GM21619 (cell line): ENCODE data around the gene C16orf78.

ENCODE experiments used
- ATAC-seq: cut with Tn5 transposase; IDR thresholded peaks from one replicate; pipeline ENCODE4 v1.9.1; 2021; ENCODE audit not compliant: unreplicated experiment

C16orf78 gene

DNA sequence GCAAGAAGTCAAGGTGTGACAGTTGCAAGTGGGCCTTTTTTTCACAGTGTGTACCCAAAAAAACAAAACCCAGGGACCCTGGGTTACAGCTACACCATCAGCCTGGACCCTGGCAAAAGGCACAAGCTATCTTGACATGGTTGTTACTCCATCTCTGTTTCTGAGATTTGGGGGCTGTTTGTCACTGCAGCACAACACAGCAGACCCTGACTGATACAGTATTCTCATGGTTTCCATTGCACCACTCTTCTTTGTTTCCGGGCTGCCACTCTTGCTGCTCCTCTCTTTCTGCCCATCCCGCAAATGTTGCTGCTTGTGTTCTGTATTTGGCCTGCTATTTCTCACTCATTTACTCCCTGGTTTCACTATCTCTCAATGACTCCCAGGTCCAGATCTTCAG is 55.2 kb downstream of the C16orf78 start:
- no peak for ATAC-seq

DNA sequence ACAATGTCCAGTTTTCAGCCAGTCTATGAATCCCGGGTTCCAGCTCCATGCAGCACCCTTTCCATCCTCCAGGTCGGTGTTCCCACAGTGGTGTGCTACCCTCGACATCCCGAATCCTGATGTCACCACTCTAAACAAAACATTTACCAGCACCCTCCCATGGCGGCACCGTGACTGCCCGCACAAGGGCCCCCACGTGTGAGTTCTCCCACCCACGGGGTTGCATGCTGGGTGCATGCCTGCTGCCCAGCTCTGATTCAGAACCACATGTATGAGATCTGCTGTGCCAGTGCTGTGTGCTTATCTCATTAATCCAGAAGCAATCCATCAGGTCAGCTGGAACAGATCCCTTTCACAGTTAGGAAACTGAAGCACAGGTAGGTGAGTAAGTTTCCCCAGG is 57.4 kb downstream of the C16orf78 start:
- no peak for ATAC-seq

DNA sequence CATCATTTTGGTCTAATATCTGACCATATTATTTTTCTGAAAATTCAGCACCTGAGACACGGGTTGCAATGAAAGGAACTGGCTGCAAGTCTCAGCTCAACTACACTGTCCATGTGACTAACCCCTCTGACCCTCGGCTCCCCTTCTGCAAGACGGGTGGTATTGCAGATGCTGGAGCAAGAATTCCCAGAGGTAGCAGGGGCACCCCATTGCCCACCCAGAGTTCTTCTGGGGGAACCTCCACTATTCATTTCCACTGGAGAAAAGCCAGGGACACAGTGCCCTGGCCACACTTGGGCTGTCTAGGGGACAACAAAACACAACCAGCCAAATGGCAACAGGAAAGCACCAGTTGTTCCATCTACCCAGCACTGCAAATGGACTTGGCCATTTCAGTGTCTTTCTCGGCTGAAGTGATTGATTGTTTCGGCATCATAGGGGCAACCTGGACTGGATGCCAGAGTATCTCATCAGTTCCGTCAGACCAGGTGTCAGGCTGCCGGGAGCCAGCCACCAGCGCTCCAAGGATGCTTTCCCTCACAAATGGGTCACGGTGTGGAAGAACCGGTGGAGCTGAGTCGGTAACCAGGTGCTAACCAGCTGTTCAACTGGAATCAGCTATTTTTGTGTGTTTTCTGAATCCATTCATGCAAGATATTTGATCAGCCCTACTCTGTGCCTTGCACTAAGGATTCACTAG is 58.1 kb downstream of the C16orf78 start:
- no peak for ATAC-seq

DNA sequence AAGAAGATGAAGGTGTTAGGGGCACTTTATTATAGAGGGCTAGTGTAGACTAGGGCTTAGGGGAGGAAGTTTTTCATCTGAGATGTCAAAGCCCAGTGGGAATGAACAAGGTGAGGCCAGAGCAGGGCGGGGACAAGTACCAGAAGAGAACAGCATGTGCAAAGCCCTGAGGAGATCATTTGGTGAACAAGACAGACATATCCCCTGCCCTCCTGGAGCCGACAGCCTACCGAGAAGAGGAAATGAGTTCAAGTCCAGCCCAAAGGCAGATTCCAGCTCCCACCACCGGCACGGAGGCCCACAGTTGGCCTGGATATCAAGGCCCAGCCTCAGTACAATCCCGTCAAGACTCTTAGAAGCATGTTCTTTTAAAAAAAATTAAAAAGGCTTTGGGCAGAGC is 61.1 kb downstream of the C16orf78 start:
- no peak for ATAC-seq

DNA sequence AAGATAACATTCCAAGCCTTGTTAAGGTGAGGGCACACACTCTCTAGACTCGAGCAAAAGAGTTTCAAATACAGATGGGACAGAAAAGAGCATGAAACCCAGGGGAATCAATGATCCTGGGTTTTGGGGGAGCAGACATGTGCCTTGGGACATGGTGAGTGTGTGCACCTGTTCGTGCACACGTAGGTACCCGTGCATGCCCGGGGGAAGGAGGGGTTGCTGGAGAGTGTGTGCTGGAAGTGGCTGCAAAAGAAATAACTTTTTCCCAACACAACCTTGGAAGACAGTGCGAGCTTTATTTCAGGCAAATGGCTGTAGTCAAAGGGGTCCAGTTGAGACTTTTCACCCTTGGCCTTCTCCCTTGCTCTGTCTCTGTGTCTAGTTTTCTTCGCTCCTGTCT is 62.6 kb downstream of the C16orf78 start:
- no peak for ATAC-seq

DNA sequence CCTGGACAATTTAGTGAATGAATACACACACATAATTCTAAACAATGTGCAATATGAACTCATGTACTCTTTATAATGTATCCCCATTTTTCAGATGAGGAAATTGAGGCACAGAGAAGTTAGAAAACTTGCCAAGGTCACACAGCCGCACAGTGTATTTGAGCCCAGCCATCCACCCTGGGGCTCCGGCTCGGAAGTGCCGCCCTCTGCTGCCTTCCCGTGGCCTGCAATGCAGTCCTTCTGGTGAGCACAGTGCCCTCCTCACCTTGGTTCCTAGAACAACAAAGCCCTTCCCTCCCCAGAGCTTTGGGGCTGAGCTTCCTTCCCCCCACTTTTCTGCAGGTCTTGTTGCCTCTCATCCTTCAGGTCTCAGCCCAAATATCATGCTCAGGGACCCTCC is 63.7 kb downstream of the C16orf78 start:
- ATAC-seq: no peak

DNA sequence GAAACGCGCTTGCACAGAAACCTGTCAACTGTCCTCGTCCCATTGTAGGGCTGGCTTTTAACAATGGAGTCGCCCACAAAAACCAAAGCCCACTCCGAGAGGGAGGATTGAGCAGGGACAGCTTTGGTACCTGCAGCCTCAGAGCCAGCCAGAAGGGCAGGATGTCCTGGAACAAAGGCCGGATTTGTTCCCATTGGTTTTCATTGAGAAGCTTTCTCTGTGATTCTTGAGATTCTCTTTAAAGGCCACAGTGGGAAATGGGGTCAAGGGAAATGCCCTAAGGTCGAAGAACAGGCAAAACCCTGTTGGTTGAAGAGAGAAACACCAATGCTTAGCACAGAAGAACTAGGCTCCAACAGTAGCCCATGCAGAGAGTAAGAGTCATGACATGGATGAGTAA is 65.4 kb downstream of the C16orf78 start:
- no peak for ATAC-seq

DNA sequence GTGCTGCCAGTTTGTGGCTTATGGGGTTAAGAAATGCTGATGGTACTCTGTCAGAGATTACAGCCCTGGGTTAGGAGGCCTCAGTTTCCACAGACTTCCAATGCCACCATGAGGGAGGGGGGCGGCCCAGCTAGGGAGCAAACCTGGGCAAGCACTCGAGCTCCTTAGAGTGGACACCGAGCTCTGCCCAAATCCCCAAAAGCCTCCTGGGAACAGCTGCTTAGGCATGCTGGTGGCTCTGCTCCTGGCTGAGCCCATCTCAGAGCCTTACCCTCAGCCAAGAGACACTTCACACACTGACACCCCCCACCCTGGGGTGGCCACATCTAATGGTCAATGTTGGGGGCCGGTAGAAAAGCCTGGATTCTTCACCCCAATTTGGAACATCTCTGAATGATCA is 66.1 kb downstream of the C16orf78 start:
- ATAC-seq: no peak

DNA sequence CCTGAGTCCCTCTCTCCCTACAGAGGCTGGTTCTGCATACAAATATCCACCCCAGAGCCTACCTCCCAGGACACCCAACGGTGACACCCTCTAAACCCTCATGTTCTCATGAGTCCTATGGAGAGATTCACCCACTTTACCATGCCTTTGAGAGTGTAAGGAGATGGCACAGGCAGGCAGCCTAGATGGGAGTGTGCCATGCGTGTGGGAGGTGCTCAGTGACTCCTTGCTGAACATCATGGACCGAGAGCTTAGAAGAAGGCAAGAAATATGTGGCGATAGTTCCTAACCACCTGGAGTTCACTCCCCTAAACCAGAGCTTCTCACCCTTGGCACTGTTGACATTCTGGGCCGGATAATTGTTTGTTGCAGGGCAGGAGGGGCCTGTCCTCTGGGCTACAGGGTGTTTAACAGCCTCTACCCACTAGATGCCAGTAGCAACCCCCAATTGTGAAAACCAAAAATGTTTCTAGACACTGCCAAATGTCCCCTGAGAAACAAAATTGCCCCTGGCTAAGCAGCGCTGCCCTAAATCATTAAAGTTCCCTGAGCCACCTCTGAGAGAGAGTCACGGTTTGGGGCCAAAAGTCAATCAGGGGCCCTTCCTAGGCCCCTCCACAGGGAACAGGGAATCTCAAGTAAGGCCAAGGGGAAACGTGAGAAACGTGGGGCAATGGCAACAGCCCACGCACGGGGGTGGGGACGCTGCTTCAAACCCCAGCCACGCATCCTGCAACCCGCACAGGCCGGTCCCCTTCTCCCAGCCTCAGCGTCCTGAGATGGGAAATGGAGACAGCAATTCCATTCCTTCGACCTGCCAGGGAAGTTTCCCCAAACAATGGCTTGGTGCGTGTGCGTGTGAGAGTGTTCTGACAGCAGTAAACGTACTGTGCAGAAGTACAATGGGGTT is 66.8 kb downstream of the C16orf78 start:
- no peak for ATAC-seq

DNA sequence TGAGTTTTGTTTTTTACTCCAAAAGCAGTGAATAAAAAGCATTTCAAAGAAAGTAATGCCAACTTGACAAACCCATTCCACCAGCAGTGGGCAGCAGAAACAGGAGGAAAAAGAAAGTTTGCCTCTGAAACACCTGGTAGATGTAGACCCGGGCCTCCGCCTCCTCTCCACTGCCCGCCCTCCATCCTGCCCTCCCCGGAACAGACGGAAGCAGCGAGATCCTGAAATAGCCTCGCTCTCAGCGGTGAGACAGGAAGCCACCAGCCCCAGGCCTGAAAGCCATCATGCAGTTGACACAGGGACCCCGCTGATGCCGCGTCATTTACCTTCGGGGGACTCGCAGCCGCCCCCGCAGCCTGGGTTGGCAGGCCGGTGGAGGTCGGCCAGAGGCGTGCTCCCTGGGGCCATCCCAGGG is 67.8 kb downstream of the C16orf78 start:
- peak; percentile 97 for ATAC-seq

DNA sequence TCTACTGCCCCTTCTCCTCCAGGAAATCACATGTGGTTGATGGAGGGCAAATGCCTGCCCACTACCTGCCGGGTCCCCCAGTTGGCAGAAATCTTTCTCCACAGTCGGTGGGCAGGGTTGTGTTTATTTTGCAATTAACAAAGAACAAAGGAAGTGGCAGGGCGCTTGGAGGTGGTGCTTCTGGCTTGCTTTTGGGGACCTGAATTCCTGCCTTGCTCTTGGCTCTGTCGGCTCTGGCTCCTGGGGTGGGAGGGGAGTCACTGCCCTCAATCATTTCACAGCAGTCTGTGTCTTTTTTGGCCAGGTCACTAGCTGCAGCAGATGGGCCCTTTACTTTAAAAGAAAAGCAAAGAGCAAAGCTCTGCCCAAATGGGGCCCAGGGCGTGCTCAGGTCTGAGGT is 69.2 kb downstream of the C16orf78 start:
- no peak for ATAC-seq

DNA sequence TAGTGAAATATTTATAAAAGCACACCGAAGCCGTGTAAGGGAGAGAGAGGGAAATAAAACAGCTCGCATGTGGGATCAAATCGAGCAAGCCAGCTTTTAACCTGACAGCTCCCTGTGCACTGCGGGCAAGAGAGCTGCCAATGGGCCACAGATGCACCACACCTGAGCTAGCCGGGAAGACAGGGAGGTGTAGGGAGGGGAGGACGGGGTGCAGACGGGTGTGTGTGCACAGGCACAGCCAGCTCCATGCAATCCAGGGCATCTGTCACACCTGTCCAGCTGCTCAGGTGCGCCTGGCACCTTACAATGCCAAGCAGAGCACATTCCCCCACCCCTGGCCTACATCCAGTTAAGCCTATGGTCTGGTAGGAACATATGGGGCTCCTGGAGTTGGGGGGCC is 70.0 kb downstream of the C16orf78 start:
- ATAC-seq: no peak

DNA sequence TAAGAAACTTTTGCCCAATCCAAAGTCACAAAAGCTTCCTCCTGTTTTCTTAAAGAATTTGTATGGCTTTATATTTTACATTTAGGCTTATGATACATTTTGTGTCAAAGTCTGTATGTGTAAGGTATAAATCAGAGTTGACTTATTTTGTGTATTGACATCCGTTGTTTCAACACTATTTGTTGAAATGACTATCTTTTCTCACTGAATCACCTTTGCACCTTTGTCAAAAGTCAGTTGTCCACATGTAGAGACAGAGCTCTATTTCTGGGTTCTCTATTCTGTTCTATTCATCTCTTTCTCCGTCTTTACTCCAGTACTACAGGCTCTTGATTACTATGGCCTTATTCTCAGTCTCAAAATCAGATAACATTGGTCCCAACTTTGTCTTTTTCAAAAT is 73.2 kb downstream of the C16orf78 start:
- ATAC-seq: no peak
